HCT116 (cell line): ENCODE results near the gene LLGL2.

Source experiments
- ATF3 ChIP-seq: IDR thresholded peaks from 2 replicates; pipeline ENCODE4 v1.6.1; 2012
- CTCF ChIP-seq, 3 experiments: fragments of 200-600 bp in 1 of 3; sonication (generic) in 1 of 3; IDR thresholded peaks in 2 of 3; conservative IDR thresholded peaks in 1 of 3; 2 replicates each; pipeline ENCODE4 v1.5.1; 2012 to 2017; ENCODE audit warnings: low read depth in 2 of 3, low read length in 2 of 3, antibody characterized with exemption in 1 of 3, borderline replicate concordance in 1 of 3, control low read depth in 1 of 3, mild to moderate bottlenecking in 1 of 3, mixed read lengths in 1 of 3, mixed run types in 1 of 3, moderate library complexity in 1 of 3; ENCODE audit not compliant: insufficient read depth in 1 of 3
- ZBTB33 ChIP-seq: IDR thresholded peaks from 2 replicates; pipeline ENCODE4 v1.6.1; 2011; ENCODE audit warnings: mild to moderate bottlenecking, low read length, moderate library complexity; ENCODE audit not compliant: insufficient replicate concordance; ENCODE audit errors: extremely low read depth

GRCh38 chr17:75622771-75623273, 97.3 kb downstream of the LLGL2 start:
- no peak for TF ChIP-seq CTCF (IDR thresholded peaks at IDR 0.05 in 2 of 3, conservative IDR thresholded peaks at IDR 0.05 in 1 of 3; ENCODE audit: borderline replicate concordance in 1 of 3, insufficient read depth in 1 of 3, low read depth in 2 of 3, low read length in 2 of 3)
- TF ChIP-seq ATF3 = no peak
- no peak for TF ChIP-seq ZBTB33
